CD4-positive, CD25-positive, alpha-beta regulatory T cell (primary cell): Measurements from ENCODE around the gene COPS7A. TPM values are rescaled to one million over a fixed set of nuclear protein-coding genes. Genes with fewer than 3 reads are reported as not detected.

Experiments used
- ATAC-seq, 2 donors: fragments of 150-1000 bp; cut with Tn5 transposase; one replicate each; pipeline ENCODE4 v1.10.0; 2021; ENCODE audit warnings: low read depth in 2 of 2, moderate number of reproducible peaks in 2 of 2, moderate library complexity in 1 of 2
- DNase-seq, 3 donors: peaks; one replicate each; pipeline versions ENCODE4 v3.0.0 to v3.0.0-alpha.2; 2012 to 2022; ENCODE audit warnings: mixed read lengths in 1 of 3
- H3K27ac ChIP-seq: one replicate; pipeline ENCODE4 v1.7.0; 2013; ENCODE audit warnings: mild to moderate bottlenecking, low read length; ENCODE audit not compliant: insufficient read depth, poor library complexity, severe bottlenecking
- H3K27me3 ChIP-seq: one replicate; pipeline ENCODE4 v1.7.0; 2013; ENCODE audit warnings: low read length; ENCODE audit not compliant: control insufficient read depth, insufficient read depth
- H3K36me3 ChIP-seq: one replicate; pipeline ENCODE4 v1.7.0; 2013; ENCODE audit warnings: mild to moderate bottlenecking, low read length, moderate library complexity; ENCODE audit not compliant: control insufficient read depth, insufficient read depth
- H3K4me1 ChIP-seq: 2 replicates; pipeline ENCODE4 v1.7.0; 2013; ENCODE audit warnings: mild to moderate bottlenecking, low read length; ENCODE audit not compliant: insufficient read depth, control insufficient read depth, poor library complexity, severe bottlenecking
- H3K4me3 ChIP-seq: one replicate; pipeline ENCODE4 v1.7.0; 2013; ENCODE audit warnings: low read depth, mild to moderate bottlenecking, low read length, moderate library complexity
- H3K9me3 ChIP-seq, 2 experiments: 1 replicate in 1 of 2; 2 replicates in 1 of 2; pipeline ENCODE4 v1.7.0; 2013; ENCODE audit warnings: low read length in 2 of 2, mild to moderate bottlenecking in 1 of 2, moderate library complexity in 1 of 2; ENCODE audit not compliant: control insufficient read depth in 2 of 2
- H3K27ac Mint-ChIP-seq, 3 donors: one replicate each; pipeline ENCODE4 v1.8.0; 2020 to 2022; ENCODE audit warnings: mild to moderate bottlenecking in 3 of 3, mixed read lengths in 3 of 3, moderate library complexity in 2 of 3
- H3K27me3 Mint-ChIP-seq: one replicate; pipeline ENCODE4 v1.8.0; 2022; ENCODE audit warnings: mild to moderate bottlenecking, mixed read lengths
- H3K36me3 Mint-ChIP-seq: one replicate; pipeline ENCODE4 v1.8.0; 2020; ENCODE audit warnings: mixed read lengths
- H3K4me1 Mint-ChIP-seq, 4 donors: one replicate each; pipeline ENCODE4 v1.8.0; 2020 to 2022; ENCODE audit warnings: mixed read lengths in 4 of 4, mild to moderate bottlenecking in 1 of 4
- H3K4me3 Mint-ChIP-seq, 4 donors: one replicate each; pipeline ENCODE4 v1.8.0; 2020 to 2022; ENCODE audit warnings: mild to moderate bottlenecking in 4 of 4, mixed read lengths in 4 of 4, moderate library complexity in 3 of 4
- H3K9me3 Mint-ChIP-seq, 7 donors: one replicate each; pipeline ENCODE4 v1.8.0; 2020 to 2022; ENCODE audit warnings: mixed read lengths in 7 of 7, mild to moderate bottlenecking in 3 of 7, moderate library complexity in 2 of 7
- polyA plus RNA-seq, 4 donors: library from polyadenylated mRNA; unstranded; fragments of 300-500 nt; fragmentation: Illumina TruSeq; gene quantifications; one replicate each; pipeline ENCODE4 v1.2.3, GENCODE V29; 2021
- total RNA-seq: library from RNA; stranded (reverse); gene quantifications from one replicate; pipeline ENCODE4 v1.2.3, GENCODE V29; 2022

Gene COPS7A
- total and polyA plus RNA-seq, 5 donors from 2014 or later: 20.7 to 48.4 (median 41.3) TPM

- Mint-ChIP-seq H3K27ac (peak overlapping the region; percentile 79 to 86 (median 79)), H3K27me3 (no peaks in the 10 kb centered on the region), H3K4me3 (peak overlapping the region in 1 of 4 donors; percentile 80), H3K36me3 (peaks cover 29% of the 10 kb centered on the region), H3K9me3 (peaks cover 0 to 2% (median 0%) of the 10 kb centered on the region in 7 donors), H3K4me1 (peaks cover 0 to 17% (median 7%) of the 10 kb centered on the region in 4 donors)
- H3K4me1 ChIP-seq: no peaks in the 10 kb centered on the region
- no peak overlapping the region for H3K4me3 ChIP-seq
- no peaks in the 10 kb centered on the region for H3K27me3 ChIP-seq
- H3K9me3 ChIP-seq: no peaks in the 10 kb centered on the region
- DNase-seq: peak in 1 of 3 donors; percentile 63
- peaks cover 32% of the 10 kb centered on the region for H3K36me3 ChIP-seq
- no peak overlapping the region for H3K27ac ChIP-seq
- ATAC-seq: peak; percentile 80 to 85
Observed at GRCh38 chr12:6745741-6746525, 22.1 kb downstream of the COPS7A start.

GRCh38 chr12:6747216-6747615 is 23.4 kb downstream of the COPS7A start:
- H3K4me3 ChIP-seq: no peak overlapping the region
- H3K27ac Mint-ChIP-seq: peak overlapping the region in 2 of 3 donors; percentile 6 to 22
- no peaks in the 10 kb centered on the region for H3K9me3 ChIP-seq
- H3K27me3 Mint-ChIP-seq: no peaks in the 10 kb centered on the region
- no peak for ATAC-seq
- peaks cover 0 to 30% (median 10%) of the 10 kb centered on the region in 4 donors for H3K4me1 Mint-ChIP-seq
- H3K36me3 Mint-ChIP-seq: peaks cover 31% of the 10 kb centered on the region
- peaks cover 8% of the 10 kb centered on the region for H3K4me1 ChIP-seq
- peaks cover 37% of the 10 kb centered on the region for H3K36me3 ChIP-seq
- H3K9me3 Mint-ChIP-seq: peaks cover 0 to 2% (median 0%) of the 10 kb centered on the region in 7 donors
- no peak for DNase-seq
- no peaks in the 10 kb centered on the region for H3K27me3 ChIP-seq
- H3K27ac ChIP-seq: no peak overlapping the region
- peak overlapping the region in 1 of 4 donors; percentile 52 for H3K4me3 Mint-ChIP-seq

DNA sequence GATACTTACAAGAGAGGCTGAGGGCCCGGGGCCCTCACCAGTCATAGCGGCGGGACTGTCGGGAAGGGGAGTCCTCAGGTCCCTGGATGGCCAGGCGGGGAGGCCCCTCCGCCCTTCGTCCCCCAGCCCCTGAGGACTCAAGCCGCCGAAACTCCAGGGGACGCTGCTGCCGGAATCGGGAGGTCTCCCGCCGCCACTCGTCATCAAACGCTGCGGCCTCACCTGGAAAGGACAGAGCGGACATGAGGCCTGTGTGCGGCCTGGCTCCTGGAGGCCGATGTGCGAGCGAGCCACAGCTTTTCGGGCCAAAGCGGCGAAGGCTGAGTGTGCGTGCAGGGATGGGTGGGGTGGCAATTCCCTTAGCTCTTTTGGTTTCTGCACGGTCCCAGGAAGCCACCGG is 24.9 kb downstream of the COPS7A start:
- Mint-ChIP-seq H3K27ac (no peak overlapping the region), H3K36me3 (peaks cover 31% of the 10 kb centered on the region), H3K9me3 (peaks cover 0 to 2% (median 0%) of the 10 kb centered on the region in 7 donors), H3K4me3 (peak overlapping the region in 2 of 4 donors; percentile 48 to 52), H3K27me3 (peaks cover 9% of the 10 kb centered on the region), H3K4me1 (peaks cover 0 to 41% (median 15%) of the 10 kb centered on the region in 4 donors)
- Histone ChIP-seq H3K4me1 (peaks cover 20% of the 10 kb centered on the region), H3K9me3 (no peaks in the 10 kb centered on the region), H3K27me3 (no peaks in the 10 kb centered on the region), H3K4me3 (no peak overlapping the region), H3K27ac (no peak overlapping the region), H3K36me3 (peaks cover 37% of the 10 kb centered on the region)
- DNase-seq: no peak
- no peak for ATAC-seq

- peak overlapping the region in 1 of 3 donors; percentile 98 for H3K27ac Mint-ChIP-seq
- H3K36me3 ChIP-seq: peaks cover 37% of the 10 kb centered on the region
- H3K27me3 Mint-ChIP-seq: peaks cover 11% of the 10 kb centered on the region
- H3K4me1 ChIP-seq: peaks cover 22% of the 10 kb centered on the region
- ATAC-seq: no peak
- DNase-seq: no peak
- no peak overlapping the region for H3K27ac ChIP-seq
- no peak overlapping the region for H3K4me3 ChIP-seq
- H3K4me1 Mint-ChIP-seq: peaks cover 0 to 34% (median 11%) of the 10 kb centered on the region in 4 donors
- no peaks in the 10 kb centered on the region for H3K9me3 Mint-ChIP-seq
- peaks cover 24% of the 10 kb centered on the region for H3K36me3 Mint-ChIP-seq
- no peaks in the 10 kb centered on the region for H3K9me3 ChIP-seq
- peak overlapping the region in 3 of 4 donors; percentile 25 to 57 (median 52) for H3K4me3 Mint-ChIP-seq
- no peaks in the 10 kb centered on the region for H3K27me3 ChIP-seq
Observed at GRCh38 chr12:6750506-6750905, 26.7 kb downstream of the COPS7A start.

GRCh38 chr12:6751767-6752166 is 27.9 kb downstream of the COPS7A start:
- Mint-ChIP-seq H3K36me3 (peaks cover 24% of the 10 kb centered on the region), H3K4me1 (peaks cover 0 to 29% (median 11%) of the 10 kb centered on the region in 4 donors), H3K4me3 (peak overlapping the region; percentile 95 to 100 (median 98)), H3K27me3 (peaks cover 11% of the 10 kb centered on the region), H3K9me3 (no peaks in the 10 kb centered on the region), H3K27ac (peak overlapping the region; percentile 85 to 98 (median 87))
- H3K36me3 ChIP-seq: peaks cover 37% of the 10 kb centered on the region
- no peaks in the 10 kb centered on the region for H3K27me3 ChIP-seq
- H3K9me3 ChIP-seq: no peaks in the 10 kb centered on the region
- DNase-seq (no peak), ATAC-seq (no peak)
- H3K4me1 ChIP-seq: peaks cover 22% of the 10 kb centered on the region
- H3K27ac ChIP-seq: peak overlapping the region; percentile 95
- H3K4me3 ChIP-seq: peak overlapping the region; percentile 69

DNA sequence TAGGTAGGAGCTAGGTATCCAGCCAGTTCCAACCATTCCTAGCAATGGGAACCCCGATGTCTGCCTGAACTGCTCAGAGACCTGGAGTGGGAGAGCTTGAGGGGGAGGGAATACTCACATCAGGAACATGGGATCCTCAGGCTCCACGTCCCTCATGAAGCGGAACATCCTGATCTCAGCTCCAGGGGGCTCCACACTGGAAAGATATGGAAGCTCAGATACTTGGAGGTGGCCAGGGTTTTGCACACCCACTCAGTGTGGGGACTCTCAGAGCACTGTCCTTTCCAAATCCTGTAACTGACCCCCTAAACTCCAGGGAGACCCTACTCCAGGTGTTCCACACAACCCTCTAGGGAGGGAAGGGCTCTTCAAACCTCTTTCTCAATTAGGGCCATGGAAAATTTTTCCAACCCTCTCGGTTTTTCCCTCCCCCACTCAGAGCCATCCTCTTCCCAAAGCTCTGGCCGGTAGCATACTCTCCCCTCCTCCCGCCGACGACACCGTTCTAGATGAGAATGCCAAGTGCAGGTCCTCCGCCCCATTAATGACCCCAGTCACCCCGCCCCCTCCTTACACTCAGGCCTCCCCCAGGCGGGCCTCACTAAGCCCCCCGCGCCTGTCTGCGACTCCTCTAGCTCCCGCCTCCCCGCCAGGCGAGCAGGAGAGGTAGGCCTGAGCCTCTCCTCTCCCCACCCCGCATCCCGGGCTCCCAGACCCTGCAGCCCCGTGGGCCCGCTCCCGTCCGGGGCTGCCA is 28.5 kb downstream of the COPS7A start:
- ATAC-seq: no peak
- Histone ChIP-seq H3K4me1 (peaks cover 22% of the 10 kb centered on the region), H3K9me3 (no peaks in the 10 kb centered on the region), H3K27ac (peak overlapping the region; percentile 95), H3K36me3 (peaks cover 36% of the 10 kb centered on the region), H3K4me3 (peak overlapping the region; percentile 69), H3K27me3 (no peaks in the 10 kb centered on the region)
- Mint-ChIP-seq H3K27ac (peak overlapping the region; percentile 87 to 98 (median 98)), H3K9me3 (no peaks in the 10 kb centered on the region), H3K27me3 (peaks cover 11% of the 10 kb centered on the region), H3K4me1 (peaks cover 0 to 29% (median 11%) of the 10 kb centered on the region in 4 donors), H3K4me3 (peak overlapping the region; percentile 95 to 100 (median 98)), H3K36me3 (peaks cover 20% of the 10 kb centered on the region)
- DNase-seq: peak in 1 of 3 donors; percentile 34

DNA sequence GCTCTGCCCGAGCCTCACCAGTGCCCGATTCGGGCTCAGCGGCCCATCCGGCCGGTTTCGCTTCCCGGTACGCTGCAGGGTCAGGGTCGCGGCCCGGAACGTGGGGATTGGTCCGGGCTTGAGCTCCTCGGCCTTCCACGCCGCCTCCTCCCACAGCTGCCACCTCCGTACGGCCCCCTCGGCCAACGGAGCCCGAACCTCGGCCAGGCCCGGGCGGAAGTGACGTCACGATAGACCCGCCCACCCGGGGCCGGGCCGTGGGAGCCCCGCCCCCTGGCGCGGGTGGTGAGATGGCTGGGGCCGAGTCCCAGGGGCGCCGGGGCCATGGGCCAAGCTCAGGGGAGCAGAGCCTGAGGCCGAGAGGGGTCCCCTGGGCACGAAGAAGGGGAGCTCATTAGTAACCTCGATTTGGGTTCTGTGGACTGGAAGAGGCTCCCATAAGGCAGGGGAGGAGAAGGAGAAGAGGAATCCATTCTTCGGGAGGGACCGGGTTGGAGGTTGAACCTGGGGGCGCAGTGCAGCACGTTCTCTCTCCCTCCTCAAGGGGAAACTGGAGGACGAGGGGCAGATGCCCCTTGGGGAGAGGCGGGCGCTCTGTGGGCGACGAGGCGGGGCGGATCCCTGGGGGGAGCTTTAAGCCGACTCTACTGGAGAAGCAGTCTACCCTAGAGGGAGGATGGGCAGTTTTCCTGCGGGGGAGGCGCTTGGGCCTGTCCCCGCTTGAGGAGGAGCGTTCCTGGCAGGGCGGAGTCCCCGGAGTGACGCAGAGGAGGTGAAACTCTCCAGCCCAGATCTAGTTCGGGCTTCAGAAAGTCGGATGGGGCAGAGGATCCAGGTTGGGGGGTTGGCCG is 29.3 kb downstream of the COPS7A start, which contains the start of gene MLF2:
MLF2 (minus strand) TSS at position 221 of the 851 bp plus-strand sequence. CDS start 807 bp downstream, outside the sequence.
- peak within 1 kb of the TSS; percentile 95 for H3K27ac ChIP-seq
- H3K36me3 ChIP-seq: peaks cover 28% of the 10 kb centered on the region
- H3K4me1 ChIP-seq: peaks cover 22% of the 10 kb centered on the region
- Mint-ChIP-seq H3K27me3 (peaks cover 11% of the 10 kb centered on the region), H3K4me3 (peak within 1 kb of the TSS; percentile 95 to 100 (median 98)), H3K4me1 (peaks cover 0 to 26% (median 9%) of the 10 kb centered on the region in 4 donors), H3K27ac (peak within 1 kb of the TSS; percentile 98), H3K36me3 (peaks cover 12% of the 10 kb centered on the region), H3K9me3 (no peaks in the 10 kb centered on the region)
- no peaks in the 10 kb centered on the region for H3K9me3 ChIP-seq
- DNase-seq: peak; percentile 94 to 98 (median 96)
- peak; percentile 95 to 97 for ATAC-seq
- no peaks in the 10 kb centered on the region for H3K27me3 ChIP-seq
- peak within 1 kb of the TSS; percentile 81 for H3K4me3 ChIP-seq
